Astrocyte (in vitro differentiated cells and primary cell): ENCODE results near the gene CACNB4. TPM values are rescaled to one million over a fixed set of nuclear protein-coding genes. Genes with fewer than 3 reads are reported as not detected.
"Not testable (repeated sequence)": the region's sequence is repeated elsewhere in the genome, so short reads cannot be mapped to it uniquely, and the experiment has no call there.

Experiments
- DNase-seq: peaks from one replicate; pipeline ENCODE4 v3.0.0-alpha.2; 2010; ENCODE audit warnings: low read depth
- FAIRE-seq: peaks from 2 replicates; lab custom pipeline; 2011; peaks lifted over from hg19 to GRCh38; lab: Jason Lieb, UNC
- H2AFZ ChIP-seq: 2 replicates; pipeline ENCODE4 v1.6.0; 2012; ENCODE audit warnings: low read depth, low read length, inconsistent platforms
- H3K27ac ChIP-seq: 2 replicates; pipeline ENCODE4 v1.5.1; 2011; ENCODE audit warnings: low read depth, low read length, inconsistent platforms
- H3K27me3 ChIP-seq: 2 replicates; pipeline ENCODE4 v1.6.0; 2011; ENCODE audit warnings: low read length, inconsistent platforms; ENCODE audit not compliant: insufficient read depth
- H3K36me3 ChIP-seq: 2 replicates; pipeline ENCODE4 v1.5.1; 2011; ENCODE audit warnings: low read length, inconsistent platforms; ENCODE audit not compliant: insufficient read depth
- H3K4me1 ChIP-seq: 2 replicates; pipeline ENCODE4 v1.5.1; 2011; ENCODE audit warnings: low read length, inconsistent platforms; ENCODE audit not compliant: insufficient read depth
- H3K4me2 ChIP-seq: 2 replicates; pipeline ENCODE4 v1.6.0; 2012; ENCODE audit warnings: low read length, inconsistent platforms
- H3K4me3 ChIP-seq: 2 replicates; pipeline ENCODE4 v1.5.1; 2011; ENCODE audit warnings: low read depth, mild to moderate bottlenecking, low read length, inconsistent platforms; ENCODE audit not compliant: insufficient read depth
- H3K79me2 ChIP-seq: 2 replicates; pipeline ENCODE4 v1.6.0; 2012; ENCODE audit warnings: mild to moderate bottlenecking, low read length, inconsistent platforms; ENCODE audit not compliant: insufficient read depth
- H3K9ac ChIP-seq: 2 replicates; pipeline ENCODE4 v1.6.0; 2012; ENCODE audit warnings: mild to moderate bottlenecking, low read length, inconsistent platforms
- H3K9me3 ChIP-seq: 2 replicates; pipeline ENCODE4 v1.5.1; 2012; ENCODE audit warnings: low read depth, mild to moderate bottlenecking, low read length, inconsistent platforms; ENCODE audit not compliant: insufficient read depth
- H4K20me1 ChIP-seq: 2 replicates; pipeline ENCODE4 v1.6.0; 2012; ENCODE audit warnings: low read length, inconsistent platforms; ENCODE audit not compliant: insufficient read depth
- H3K27ac Mint-ChIP-seq: one replicate; pipeline ENCODE4 v1.8.0; 2021; ENCODE audit warnings: mild to moderate bottlenecking, mixed read lengths; ENCODE audit not compliant: unreplicated experiment
- H3K27me3 Mint-ChIP-seq: one replicate; pipeline ENCODE4 v1.8.0; 2021; ENCODE audit warnings: low read depth, mixed read lengths; ENCODE audit not compliant: unreplicated experiment
- H3K36me3 Mint-ChIP-seq: one replicate; pipeline ENCODE4 v1.8.0; 2021; ENCODE audit warnings: low read depth, mixed read lengths; ENCODE audit not compliant: unreplicated experiment
- H3K4me1 Mint-ChIP-seq: one replicate; pipeline ENCODE4 v1.8.0; 2021; ENCODE audit warnings: low read depth, mixed read lengths; ENCODE audit not compliant: unreplicated experiment
- H3K4me3 Mint-ChIP-seq: one replicate; pipeline ENCODE4 v1.8.0; 2021; ENCODE audit warnings: mild to moderate bottlenecking, moderate library complexity, mixed read lengths; ENCODE audit not compliant: unreplicated experiment
- H3K9me3 Mint-ChIP-seq: one replicate; pipeline ENCODE4 v1.8.0; 2021; ENCODE audit warnings: mild to moderate bottlenecking, mixed read lengths; ENCODE audit not compliant: unreplicated experiment
- CTCF ChIP-seq: IDR thresholded peaks from 2 replicates; pipeline ENCODE4 v1.5.1; 2011; ENCODE audit warnings: low read depth, mild to moderate bottlenecking, inconsistent platforms, low read length, moderate library complexity; ENCODE audit not compliant: insufficient read depth
- EZH2 ChIP-seq: IDR thresholded peaks from 2 replicates; pipeline ENCODE4 v1.6.1; 2012; ENCODE audit warnings: mild to moderate bottlenecking, low read length, inconsistent platforms; ENCODE audit not compliant: insufficient read depth
- total RNA-seq: library from RNA; stranded (reverse); gene quantifications from 2 replicates; pipeline ENCODE4 v1.2.1, GENCODE V29; 2021

CACNB4 gene
- total RNA-seq, 1 donor from 2014 or later: 1.8 TPM

- H3K4me1 ChIP-seq: no peaks in the 10 kb centered on the region
- H3K27me3 Mint-ChIP-seq: peaks cover 24% of the 10 kb centered on the region
- peaks cover 10% of the 10 kb centered on the region for H3K4me1 Mint-ChIP-seq
- H3K9me3 Mint-ChIP-seq: no peaks in the 10 kb centered on the region
- H3K27ac ChIP-seq: no peak overlapping the region
- H3K36me3 ChIP-seq: no peaks in the 10 kb centered on the region
- no peaks in the 10 kb centered on the region for H4K20me1 ChIP-seq
- H3K27me3 ChIP-seq: peaks cover 30% of the 10 kb centered on the region
- no peak overlapping the region for H3K4me3 ChIP-seq
- no peak overlapping the region for H3K27ac Mint-ChIP-seq
- no peak overlapping the region for H3K4me2 ChIP-seq
- no peak overlapping the region for H3K4me3 Mint-ChIP-seq
- TF ChIP-seq CTCF: no peak
- TF ChIP-seq EZH2: no peak
- H2AFZ ChIP-seq: no peak overlapping the region
- no peaks in the 10 kb centered on the region for H3K36me3 Mint-ChIP-seq
- H3K9me3 ChIP-seq: no peaks in the 10 kb centered on the region
- no peak for FAIRE-seq
- DNase-seq: no peak
- no peaks in the 10 kb centered on the region for H3K79me2 ChIP-seq
- no peak overlapping the region for H3K9ac ChIP-seq
Measured at GRCh38 chr2:152034257-152034801, 64.5 kb downstream of the CACNB4 start.

- TF ChIP-seq CTCF (no peak), EZH2 (no peak)
- FAIRE-seq (no peak), DNase-seq (no peak)
- no peak overlapping the region for H3K4me3 ChIP-seq
- peaks cover 10% of the 10 kb centered on the region for H3K4me1 Mint-ChIP-seq
- H4K20me1 ChIP-seq: no peaks in the 10 kb centered on the region
- peaks cover 30% of the 10 kb centered on the region for H3K27me3 ChIP-seq
- H3K36me3 Mint-ChIP-seq: no peaks in the 10 kb centered on the region
- peaks cover 8% of the 10 kb centered on the region for H3K4me1 ChIP-seq
- no peak overlapping the region for H3K4me3 Mint-ChIP-seq
- peaks cover 24% of the 10 kb centered on the region for H3K27me3 Mint-ChIP-seq
- H3K9me3 Mint-ChIP-seq: no peaks in the 10 kb centered on the region
- no peak overlapping the region for H3K9ac ChIP-seq
- no peaks in the 10 kb centered on the region for H3K79me2 ChIP-seq
- no peak overlapping the region for H2AFZ ChIP-seq
- no peak overlapping the region for H3K4me2 ChIP-seq
- H3K9me3 ChIP-seq: no peaks in the 10 kb centered on the region
- no peak overlapping the region for H3K27ac ChIP-seq
- no peak overlapping the region for H3K27ac Mint-ChIP-seq
- H3K36me3 ChIP-seq: no peaks in the 10 kb centered on the region
Measured at GRCh38 chr2:152033011-152033925, 65.6 kb downstream of the CACNB4 start.

- Mint-ChIP-seq H3K27ac (no peak overlapping the region), H3K36me3 (no peaks in the 10 kb centered on the region), H3K4me1 (peaks cover 6% of the 10 kb centered on the region), H3K4me3 (no peak overlapping the region), H3K27me3 (peaks cover 22% of the 10 kb centered on the region), H3K9me3 (no peaks in the 10 kb centered on the region)
- no peak for TF ChIP-seq CTCF
- no peak for TF ChIP-seq EZH2
- Histone ChIP-seq H3K27ac (no peak overlapping the region), H4K20me1 (peaks cover 5% of the 10 kb centered on the region), H3K9me3 (no peaks in the 10 kb centered on the region), H3K79me2 (no peaks in the 10 kb centered on the region), H3K27me3 (peaks cover 30% of the 10 kb centered on the region), H3K4me1 (peaks cover 10% of the 10 kb centered on the region), H3K4me2 (no peak overlapping the region), H3K9ac (no peak overlapping the region), H2AFZ (no peak overlapping the region), H3K4me3 (no peak overlapping the region), H3K36me3 (no peaks in the 10 kb centered on the region)
- FAIRE-seq (no peak), DNase-seq (no peak)
Measured at GRCh38 chr2:152031747-152032306, 67.0 kb downstream of the CACNB4 start.

- not testable (repeated sequence) for H3K4me3 Mint-ChIP-seq, H3K9ac ChIP-seq, H3K4me1 Mint-ChIP-seq, H3K36me3 Mint-ChIP-seq, H2AFZ ChIP-seq, DNase-seq, H3K4me1 ChIP-seq, H3K27ac Mint-ChIP-seq, H3K27ac ChIP-seq, H4K20me1 ChIP-seq, H3K9me3 ChIP-seq, H3K4me3 ChIP-seq, H3K9me3 Mint-ChIP-seq, H3K79me2 ChIP-seq, H3K4me2 ChIP-seq, H3K36me3 ChIP-seq, FAIRE-seq
- peaks cover 30% of the 10 kb centered on the region for H3K27me3 ChIP-seq
- H3K27me3 Mint-ChIP-seq: peaks cover 22% of the 10 kb centered on the region
Measured at GRCh38 chr2:152030596-152031328, 68.1 kb downstream of the CACNB4 start.
